Natural killer cell (primary cell): ENCODE results near the gene SPRR2D. TPM values are rescaled to one million over a fixed set of nuclear protein-coding genes. Genes with fewer than 3 reads are reported as not detected.

Experiments used
- total RNA-seq, 4 donors: library from RNA; stranded (reverse); fragments of 120-200 nt in 1 of 4; gene quantifications; one replicate each; pipeline versions ENCODE4 v1.2.3 to v1.2.4, GENCODE V29; 2013 to 2022

The SPRR2D gene
- total RNA-seq, 3 donors from 2014 or later (not counting 1 experiment from before 2014, with no cell fraction given): not detected

Other genes with a start within 250 kb of the SPRR2D start
- gene LCE1D, start 244.4 kb downstream of the SPRR2D start, total RNA-seq: not detected
- gene LCE1C, start 234.5 kb downstream of the SPRR2D start, total RNA-seq: not detected
- gene LCE1B, start 229.1 kb downstream of the SPRR2D start, total RNA-seq: not detected
- not detected for gene LCE1A, start 213.6 kb downstream of the SPRR2D start, total RNA-seq
- gene LCE6A, start 198.3 kb downstream of the SPRR2D start, total RNA-seq: not detected
- not detected for gene LCE7A, start 181.1 kb downstream of the SPRR2D start, total RNA-seq
- gene SMCP, start 162.8 kb downstream of the SPRR2D start, total RNA-seq: not detected
- not detected for gene IVL, start 132.6 kb downstream of the SPRR2D start, total RNA-seq
- gene SPRR5, start 93.9 kb downstream of the SPRR2D start, total RNA-seq: not detected
- gene SPRR4, start 70.5 kb downstream of the SPRR2D start, total RNA-seq: not detected
- not detected for gene SPRR1A, start 57.0 kb downstream of the SPRR2D start, total RNA-seq
- gene SPRR3, start 39.4 kb downstream of the SPRR2D start, total RNA-seq: not detected
- gene SPRR1B, start 9.9 kb downstream of the SPRR2D start, total RNA-seq: not detected
- gene SPRR2A, start 16.4 kb upstream of the SPRR2D start, total RNA-seq: not detected
- not detected for gene SPRR2B, start 30.5 kb upstream of the SPRR2D start, total RNA-seq
- gene SPRR2E, start 53.4 kb upstream of the SPRR2D start, total RNA-seq: not detected
- not detected for gene SPRR2F, start 72.4 kb upstream of the SPRR2D start, total RNA-seq
- gene SPRR2G, start 109.8 kb upstream of the SPRR2D start, total RNA-seq: not detected
- not detected for gene LELP1, start 162.3 kb upstream of the SPRR2D start, total RNA-seq
- gene PRR9, start 176.5 kb upstream of the SPRR2D start, total RNA-seq: not detected
- not detected for gene LORICRIN, start 218.6 kb upstream of the SPRR2D start, total RNA-seq